K562 (cell line): Measurements from ENCODE around the gene FUT6. TPM values are rescaled to one million over a fixed set of nuclear protein-coding genes. Genes with fewer than 3 reads are reported as not detected.

Source experiments
- CREM ChIP-seq: IDR thresholded peaks from 2 replicates; pipeline ENCODE4 v1.6.1; 2014; ENCODE audit warnings: antibody characterized with exemption, low read depth
- FOS ChIP-seq: IDR thresholded peaks from 3 replicates; pipeline ENCODE4 v1.6.1; 2011; ENCODE audit not compliant: insufficient read length; ENCODE audit errors: extremely low read depth
- JUN ChIP-seq, 2 experiments: sonication (generic) in 1 of 2; formaldehyde crosslinking in 1 of 2; IDR thresholded peaks; 2 replicates each; pipeline versions ENCODE4 v1.6.1 to v1.8.0; 2012 to 2022; ENCODE audit warnings: borderline replicate concordance in 2 of 2, mild to moderate bottlenecking in 2 of 2, improper control_type of control experiment in 1 of 2, low read depth in 1 of 2, low read length in 1 of 2, missing genetic modification reagents in 1 of 2
- MEF2A ChIP-seq: IDR thresholded peaks from 2 replicates; pipeline ENCODE4 v1.6.1; 2011; ENCODE audit warnings: low read depth, mild to moderate bottlenecking, low read length, moderate library complexity; ENCODE audit not compliant: control insufficient read depth
- MTA3 ChIP-seq: fragments of 450-650 bp; formaldehyde crosslinking; IDR thresholded peaks from 2 replicates; pipeline ENCODE4 v1.6.1; 2017; ENCODE audit warnings: mild to moderate bottlenecking, borderline replicate concordance
- POLR2A ChIP-seq: fragments of 450-650 bp; conservative IDR thresholded peaks from 2 replicates; pipeline ENCODE4 v1.6.1; 2016
- POLR2H ChIP-seq: IDR thresholded peaks from 2 replicates; pipeline ENCODE4 v1.6.1; 2016; ENCODE audit warnings: missing genetic modification characterization, low read depth, mild to moderate bottlenecking, control low read depth, missing compliant biosample characterization, moderate library complexity
- RB1 ChIP-seq: fragments of 450-650 bp; IDR thresholded peaks from 2 replicates; pipeline ENCODE4 v1.6.1; 2017; ENCODE audit warnings: low read depth, mild to moderate bottlenecking
- SMAD3 ChIP-seq: fragments of 450-650 bp; formaldehyde crosslinking; conservative IDR thresholded peaks from 2 replicates; pipeline ENCODE4 v1.4.0; 2020; ENCODE audit warnings: mild to moderate bottlenecking
- TCF7L2 ChIP-seq: fragments of 150-350 bp; IDR thresholded peaks from 2 replicates; pipeline ENCODE4 v1.6.1; 2016; ENCODE audit warnings: low read depth, mild to moderate bottlenecking, low read length, moderate library complexity
- THRAP3 ChIP-seq: fragments of 450-650 bp; IDR thresholded peaks from 2 replicates; pipeline ENCODE4 v1.6.1; 2016; ENCODE audit warnings: mild to moderate bottlenecking, inconsistent platforms, borderline replicate concordance
- THRB ChIP-seq: fragments of 450-650 bp; formaldehyde crosslinking; conservative IDR thresholded peaks from 2 replicates; pipeline ENCODE4 v1.4.0; 2022; ENCODE audit warnings: mild to moderate bottlenecking, missing genetic modification characterization
- ZNF174 ChIP-seq: fragments of 250-450 bp; sonication (Bioruptor Pico); IDR thresholded peaks from 2 replicates; pipeline ENCODE4 v1.4.0; 2020; ENCODE audit warnings: mild to moderate bottlenecking
- ZNF699 ChIP-seq: fragments of 250-450 bp; sonication (Bioruptor Pico); IDR thresholded peaks from 2 replicates; pipeline ENCODE4 v1.8.0; 2021; ENCODE audit warnings: mild to moderate bottlenecking, moderate library complexity; ENCODE audit not compliant: insufficient replicate concordance
- polyA plus RNA-seq, 8 experiments: library from polyadenylated mRNA; depleted of rRNA in 4 of 8; stranded (reverse) in 5 of 8; unstranded in 3 of 8; fragments of >200 nt; fragmentation: Nextera tagmentation in 2 of 8; fragmentation: Illumina TruSeq in 1 of 8; extraction: Ambion mirVana in 2 of 8; extraction: Trizol in 1 of 8; gene quantifications; 2 replicates each; pipeline versions ENCODE4 v1.2.1 to v1.2.3, GENCODE V29; 2011 to 2014; ENCODE audit warnings: inconsistent platforms in 1 of 8, missing spikeins in 1 of 8
- total RNA-seq, 7 experiments: library from RNA; depleted of rRNA in 6 of 7; stranded (reverse); fragments of >200 nt in 6 of 7; fragmentation: Illumina TruSeq in 2 of 7; extraction: Trizol in 2 of 7; gene quantifications; 2 replicates each; pipeline versions ENCODE4 v1.2.1 to v1.2.3, GENCODE V29; 2011 to 2021; ENCODE audit warnings: low replicate concordance in 1 of 7
- TF ChIP-seq, protein P1 (sequence below): fragments of 250-450 bp; sonication (Bioruptor Pico); IDR thresholded peaks from 2 replicates; pipeline ENCODE4 v1.4.0; 2020; ENCODE audit warnings: mild to moderate bottlenecking
- TF ChIP-seq, protein P2 (sequence below): fragments of 450-650 bp; formaldehyde crosslinking; IDR thresholded peaks from 2 replicates; pipeline ENCODE4 v1.4.0; 2022; ENCODE audit warnings: mild to moderate bottlenecking, moderate library complexity

The FUT6 gene
- total and polyA plus RNA-seq, 9 of the 15 experiments (the other 6 are each of a cell fraction or from before 2014, with no cell fraction given): 0.04 TPM; not detected in 8

DNA sequence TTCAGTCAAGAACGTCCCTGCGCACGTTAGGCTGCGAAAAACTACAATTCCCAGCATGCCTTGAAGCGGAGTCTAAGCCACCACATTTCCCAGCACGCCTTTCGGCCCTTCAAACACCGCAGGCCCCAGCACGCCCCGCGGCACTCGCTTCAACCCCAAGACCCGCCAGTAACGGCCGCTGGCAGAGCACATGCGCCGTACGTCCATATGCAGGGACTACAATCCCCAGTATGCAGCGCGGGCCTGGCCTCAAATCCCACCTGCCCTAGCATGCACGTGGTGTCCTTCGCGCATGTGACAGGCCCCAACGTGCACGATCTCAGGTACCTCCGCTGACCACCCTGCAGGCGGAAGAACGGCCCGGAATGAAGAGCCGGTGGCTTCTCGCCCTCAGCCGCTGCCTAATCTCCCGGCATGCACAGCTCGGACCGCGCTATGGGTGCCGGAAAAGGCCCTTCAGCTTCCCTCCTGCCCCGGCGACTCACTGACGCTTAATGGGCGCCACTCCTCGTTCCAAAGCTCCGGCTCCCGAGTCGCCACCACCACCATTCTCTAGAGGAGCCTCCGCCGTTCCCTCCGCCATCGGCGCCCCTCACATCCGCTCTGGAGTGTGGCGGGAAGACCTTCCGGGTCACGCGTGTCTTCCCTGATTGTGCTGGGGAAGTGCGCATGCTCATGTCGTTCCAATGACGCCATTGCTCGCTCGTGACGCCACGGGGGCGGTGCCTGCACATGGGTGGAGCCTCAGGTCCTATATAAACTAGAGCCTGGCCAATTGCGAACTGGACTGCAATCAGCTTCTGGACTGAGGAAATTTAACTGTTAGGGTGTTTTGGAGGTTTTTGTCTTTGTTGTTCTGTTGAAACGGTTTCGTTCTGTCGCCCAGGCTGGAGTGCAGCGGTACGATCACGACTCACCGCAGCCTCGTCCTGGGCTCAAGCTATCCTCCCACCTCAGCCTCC lies 48.7 kb downstream of the FUT6 start, which contains the start of gene DUS3L (continued):
- TF ChIP-seq POLR2H (tag) (peak; percentile 98), MTA3 (peak; percentile 100), POLR2A (peak; percentile 98), THRB (CRISPR knock-in tag) (peak; percentile 86; the same call in 1 of the 2 replicates), THRAP3 (no peak), RB1 (no peak; the same call in none of the 2 replicates), FOS (no peak), JUN (IDR thresholded peaks at IDR 0.05; ENCODE audit: borderline replicate concordance, low read depth, low read length) (peak; percentile 58; the same call in 1 of the 2 replicates), JUN (CRISPR knock-in tag; IDR thresholded peaks at IDR 0.05; ENCODE audit: borderline replicate concordance) (peak; percentile 45; the same call in 1 of the 2 replicates), CREM (peak; percentile 98), SMAD3 (CRISPR knock-in tag) (peak; percentile 66), MEF2A (no peak; the same call in 1 of the 2 replicates), TCF7L2 (peak; percentile 40), ZNF174 (no peak), ZNF699 (CRISPR knock-in tag) (no peak)
- TF ChIP-seq, protein P1, sequence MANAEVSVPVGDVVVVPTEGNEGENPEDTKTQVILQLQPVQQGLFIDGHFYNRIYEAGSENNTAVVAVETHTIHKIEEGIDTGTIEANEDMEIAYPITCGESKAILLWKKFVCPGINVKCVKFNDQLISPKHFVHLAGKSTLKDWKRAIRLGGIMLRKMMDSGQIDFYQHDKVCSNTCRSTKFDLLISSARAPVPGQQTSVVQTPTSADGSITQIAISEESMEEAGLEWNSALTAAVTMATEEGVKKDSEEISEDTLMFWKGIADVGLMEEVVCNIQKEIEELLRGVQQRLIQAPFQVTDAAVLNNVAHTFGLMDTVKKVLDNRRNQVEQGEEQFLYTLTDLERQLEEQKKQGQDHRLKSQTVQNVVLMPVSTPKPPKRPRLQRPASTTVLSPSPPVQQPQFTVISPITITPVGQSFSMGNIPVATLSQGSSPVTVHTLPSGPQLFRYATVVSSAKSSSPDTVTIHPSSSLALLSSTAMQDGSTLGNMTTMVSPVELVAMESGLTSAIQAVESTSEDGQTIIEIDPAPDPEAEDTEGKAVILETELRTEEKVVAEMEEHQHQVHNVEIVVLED (CRISPR knock-in tag): peak; percentile 15
- TF ChIP-seq, protein P2, sequence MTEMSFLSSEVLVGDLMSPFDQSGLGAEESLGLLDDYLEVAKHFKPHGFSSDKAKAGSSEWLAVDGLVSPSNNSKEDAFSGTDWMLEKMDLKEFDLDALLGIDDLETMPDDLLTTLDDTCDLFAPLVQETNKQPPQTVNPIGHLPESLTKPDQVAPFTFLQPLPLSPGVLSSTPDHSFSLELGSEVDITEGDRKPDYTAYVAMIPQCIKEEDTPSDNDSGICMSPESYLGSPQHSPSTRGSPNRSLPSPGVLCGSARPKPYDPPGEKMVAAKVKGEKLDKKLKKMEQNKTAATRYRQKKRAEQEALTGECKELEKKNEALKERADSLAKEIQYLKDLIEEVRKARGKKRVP (CRISPR knock-in tag): peak; percentile 48; the same call in 1 of the 2 replicates
